HG03280 (cell line): ENCODE data around the gene EVX2.

ENCODE experiments used
- ATAC-seq: cut with Tn5 transposase; IDR thresholded peaks from one replicate; pipeline ENCODE4 v1.9.1; 2021; ENCODE audit warnings: mild to moderate bottlenecking, moderate library complexity; ENCODE audit not compliant: unreplicated experiment

EVX2 gene

GRCh38 chr2:176107731-176108181, 24.0 kb upstream of the EVX2 start:
- no peak for ATAC-seq

GRCh38 chr2:176106581-176107539, 23.1 kb upstream of the EVX2 start, which contains the start of gene HOXD11:
Gene HOXD11, plus strand, starts transcription at chr2:176107280. Its CDS starts 76 bp downstream, at chr2:176107356.
- ATAC-seq: no peak

DNA sequence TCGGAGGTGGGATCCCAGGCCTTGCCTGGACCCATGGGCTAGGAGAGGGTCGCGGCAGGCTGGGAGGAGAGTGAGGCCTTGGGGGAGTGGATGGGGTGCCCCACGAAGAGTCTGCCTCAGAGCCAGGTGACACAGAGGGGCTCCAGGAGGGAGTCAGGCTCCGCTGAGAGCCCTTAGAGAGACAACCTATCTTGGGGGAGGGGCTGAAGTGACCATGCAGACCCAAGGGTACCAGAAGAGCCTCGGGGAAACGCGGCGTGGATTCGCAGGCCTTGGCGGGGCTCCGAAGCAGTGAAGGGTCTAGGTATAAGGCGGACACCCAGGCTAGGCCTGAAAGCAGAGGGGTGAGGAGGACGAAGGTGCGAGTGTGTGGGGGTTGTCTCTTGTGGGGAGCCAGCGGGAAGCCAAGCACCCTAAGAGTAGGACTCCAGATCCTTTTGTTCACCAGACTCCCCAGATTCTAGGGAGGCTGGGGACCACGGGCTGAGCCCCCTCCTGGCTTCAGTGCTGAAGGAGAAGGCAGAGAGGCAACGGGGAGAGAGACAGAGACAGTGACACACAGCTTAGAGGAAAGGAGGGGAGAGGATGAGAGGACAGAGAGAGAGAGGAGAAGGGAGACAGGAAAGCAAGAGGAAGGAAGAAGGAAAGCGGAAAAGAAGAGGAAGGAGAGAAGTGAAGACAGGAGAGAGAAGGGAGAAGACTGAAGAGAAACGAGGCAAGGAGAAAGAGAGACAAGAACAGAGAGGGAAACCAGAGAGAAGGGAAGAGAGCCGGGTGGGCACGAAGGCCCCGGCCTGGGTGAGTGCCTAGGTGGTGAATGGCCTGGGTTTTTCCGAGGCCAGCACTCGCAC, 22.2 kb upstream of the EVX2 start:
- no peak for ATAC-seq

DNA sequence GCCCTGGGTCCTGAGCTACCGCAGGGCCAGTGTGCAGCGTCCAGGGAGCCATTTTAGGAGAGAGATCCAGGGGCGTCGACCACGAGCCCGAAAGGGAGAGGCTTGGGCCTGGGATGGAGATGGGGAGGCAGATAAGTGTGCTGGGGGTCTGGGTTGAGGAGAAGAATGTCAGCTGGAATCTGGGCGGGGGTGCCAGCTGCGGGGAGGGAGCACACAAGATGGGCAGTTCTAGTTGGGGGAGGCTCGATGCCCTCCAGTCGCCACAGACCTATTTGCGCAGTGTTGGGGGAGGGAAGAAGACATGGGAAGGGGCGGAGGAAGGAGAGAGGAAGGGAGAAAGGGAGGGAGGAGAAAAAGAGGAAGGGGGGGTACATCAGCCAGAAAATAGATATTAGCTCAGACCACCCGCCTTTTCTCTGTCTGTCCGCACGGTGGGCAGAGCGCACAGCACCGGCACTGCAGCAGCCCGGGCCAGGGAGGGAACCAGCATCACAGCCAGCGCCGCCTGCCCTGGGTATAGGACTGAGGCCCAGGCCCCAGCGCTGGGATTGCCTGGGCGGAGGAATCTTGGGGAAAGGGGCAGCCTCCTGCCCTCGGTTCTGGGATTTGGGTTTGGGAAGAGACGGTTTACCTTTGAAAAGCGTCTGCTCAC, 21.4 kb upstream of the EVX2 start:
- no peak for ATAC-seq

GRCh38 chr2:176104316-176105077, 20.7 kb upstream of the EVX2 start:
- no peak for ATAC-seq

DNA sequence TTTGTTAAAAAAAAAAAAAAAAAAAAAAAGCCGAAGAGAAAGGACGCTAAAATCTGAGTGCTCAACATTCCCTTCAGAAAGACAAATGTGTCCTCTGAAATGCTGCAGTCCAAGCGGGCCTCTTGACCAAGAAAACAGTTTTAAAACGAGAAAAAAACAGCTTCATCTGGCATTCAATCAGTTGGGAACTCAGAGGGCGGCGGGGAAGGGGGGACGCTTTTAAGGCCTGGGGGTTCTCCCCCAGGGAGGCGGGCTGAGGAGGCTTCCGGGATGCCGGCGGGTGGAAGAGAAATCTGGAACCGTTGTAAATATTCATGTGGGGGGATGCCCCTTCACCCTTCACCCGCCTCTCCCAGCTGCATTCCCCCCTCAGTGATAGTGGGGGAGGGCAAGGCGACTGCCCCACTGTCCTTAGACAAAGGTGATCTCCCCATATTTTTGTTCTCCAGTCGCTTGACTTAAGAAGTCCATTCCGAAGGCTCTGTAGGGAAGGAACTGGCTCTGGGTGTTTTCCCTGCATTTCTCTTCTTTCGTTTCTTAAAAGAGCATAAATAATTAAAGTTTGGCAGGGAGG, 20.1 kb upstream of the EVX2 start:
- no peak for ATAC-seq

- ATAC-seq: no peak
Measured at GRCh38 chr2:176103194-176103593, 19.4 kb upstream of the EVX2 start.

DNA sequence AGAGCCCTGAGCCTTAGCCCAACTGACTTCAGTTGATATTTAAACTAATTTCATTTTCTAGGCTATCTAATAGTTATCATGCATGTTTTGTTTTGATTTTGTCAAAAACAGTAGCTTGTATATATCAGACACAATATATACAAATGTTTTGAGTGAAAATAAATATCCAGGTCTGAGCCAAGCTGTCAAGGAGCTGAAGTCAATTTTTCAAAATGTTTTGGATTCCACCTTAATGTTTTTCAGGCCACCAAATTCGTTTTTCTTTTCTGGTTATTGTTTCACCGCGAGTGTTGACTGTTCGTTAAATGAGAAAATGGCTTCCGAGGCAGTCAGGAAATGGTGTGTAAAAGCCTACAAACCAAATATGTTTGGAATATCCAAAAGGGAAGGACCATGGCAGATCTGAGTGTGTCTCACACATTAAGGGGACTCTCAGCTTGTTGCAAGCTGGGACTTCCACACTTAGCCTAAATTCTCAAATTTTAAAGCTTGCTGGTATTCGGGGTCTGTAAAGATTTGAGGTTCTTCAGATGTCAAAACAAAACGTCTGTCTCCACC, 18.6 kb upstream of the EVX2 start:
- no peak for ATAC-seq

- no peak for ATAC-seq
Measured at GRCh38 chr2:176101842-176102241, 18.1 kb upstream of the EVX2 start.

DNA sequence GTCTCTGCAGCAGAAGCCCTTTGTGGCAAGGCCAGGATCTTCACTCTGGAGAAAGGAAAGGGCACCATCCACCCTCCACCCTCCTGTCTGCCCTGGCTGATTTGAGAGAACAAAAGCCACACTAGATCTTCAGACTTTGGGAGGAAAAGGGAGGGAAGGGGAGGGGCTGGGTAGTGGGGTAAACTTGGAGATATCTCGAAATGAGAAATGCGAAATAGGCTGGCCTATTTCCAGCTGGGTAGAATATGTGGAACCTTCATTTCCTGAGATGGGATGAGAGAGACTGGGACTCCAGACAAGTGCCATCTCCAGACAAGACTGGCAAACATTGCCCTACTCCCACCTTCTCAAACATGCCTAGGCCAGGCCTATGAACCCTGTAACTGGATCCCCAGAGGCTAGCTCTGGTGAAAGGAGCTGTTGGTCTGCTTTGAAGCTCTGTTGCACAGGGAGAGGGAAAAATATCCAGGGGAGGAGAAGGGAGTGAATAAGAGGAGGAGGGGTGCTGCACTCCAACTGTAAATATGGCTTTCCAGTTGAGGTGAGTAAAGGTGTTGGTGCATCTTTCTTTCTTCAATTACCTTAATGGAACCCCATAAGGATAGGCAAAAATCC, 17.6 kb upstream of the EVX2 start:
- no peak for ATAC-seq

- ATAC-seq: no peak
Measured at GRCh38 chr2:176100547-176101140, 16.9 kb upstream of the EVX2 start.

DNA sequence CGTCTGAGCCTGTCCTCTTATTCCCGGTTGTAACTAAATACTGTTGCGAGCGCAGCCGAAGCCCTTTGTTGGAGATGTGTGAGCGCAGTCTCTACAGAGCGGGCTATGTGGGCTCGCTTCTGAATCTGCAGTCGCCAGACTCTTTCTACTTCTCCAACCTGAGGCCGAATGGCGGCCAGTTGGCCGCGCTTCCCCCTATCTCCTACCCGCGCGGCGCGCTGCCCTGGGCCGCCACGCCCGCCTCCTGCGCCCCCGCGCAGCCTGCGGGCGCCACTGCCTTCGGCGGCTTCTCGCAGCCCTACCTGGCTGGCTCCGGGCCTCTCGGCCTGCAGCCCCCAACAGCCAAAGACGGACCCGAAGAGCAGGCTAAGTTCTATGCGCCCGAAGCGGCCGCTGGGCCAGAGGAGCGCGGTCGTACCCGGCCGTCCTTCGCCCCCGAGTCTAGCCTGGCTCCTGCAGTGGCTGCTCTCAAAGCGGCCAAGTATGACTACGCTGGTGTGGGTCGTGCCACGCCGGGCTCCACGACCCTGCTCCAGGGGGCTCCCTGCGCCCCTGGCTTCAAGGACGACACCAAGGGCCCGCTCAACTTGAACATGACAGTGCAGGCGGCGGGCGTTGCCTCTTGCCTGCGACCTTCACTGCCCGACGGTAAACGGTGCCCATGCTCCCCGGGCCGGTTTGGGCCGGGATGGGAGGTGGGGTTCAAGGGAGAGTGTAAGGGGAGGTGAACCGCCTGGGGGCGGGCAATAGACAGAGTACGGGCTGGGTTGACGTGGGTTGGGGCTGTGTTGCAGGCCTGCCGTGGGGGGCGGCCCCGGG, 16.2 kb upstream of the EVX2 start, which contains the start of gene HOXD12:
TSS of gene HOXD12 (plus strand) at position 68 of the 819 bp plus-strand sequence. CDS start at position 75, 7 bp downstream.
- ATAC-seq: no peak

DNA sequence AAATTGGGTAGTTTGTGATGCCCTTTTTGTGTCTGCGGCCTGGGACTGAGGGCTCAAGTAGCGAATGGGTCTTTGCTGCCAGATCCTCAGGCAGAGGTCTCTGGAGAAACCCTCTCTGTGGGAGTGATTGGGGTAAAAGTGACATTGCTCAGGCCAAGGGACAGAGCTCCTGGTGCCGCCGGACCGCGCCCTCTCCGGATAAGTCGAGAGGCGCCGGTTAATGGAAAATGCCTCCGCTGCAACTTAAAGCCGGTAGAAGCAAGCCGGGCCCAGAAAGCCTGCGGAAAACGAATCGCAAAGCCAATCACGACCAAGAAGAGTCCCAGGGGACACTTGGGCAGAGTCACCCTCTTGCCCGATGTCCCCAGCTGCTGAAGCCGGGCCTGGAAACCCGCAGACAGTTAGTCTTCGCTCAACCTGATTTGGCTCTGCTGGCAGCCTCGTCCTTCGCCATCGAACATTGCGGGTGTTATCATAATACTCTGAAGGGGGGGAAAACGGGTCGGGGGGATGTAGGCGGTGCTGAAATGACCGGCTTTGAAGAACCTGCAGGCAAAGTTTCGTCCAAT, 15.5 kb upstream of the EVX2 start:
- ATAC-seq: no peak

- no peak for ATAC-seq
Measured at GRCh38 chr2:176098366-176099158, 14.8 kb upstream of the EVX2 start.

- no peak for ATAC-seq
Measured at GRCh38 chr2:176097820-176098365, 14.1 kb upstream of the EVX2 start.
